GM12892 (cell line): Measurements from ENCODE around the gene VMP1.

ENCODE experiments used
- POLR2A ChIP-seq: IDR thresholded peaks from 2 replicates; pipeline ENCODE4 v1.6.1; 2011; ENCODE audit warnings: low read depth, low read length, control low read depth
- POLR2AphosphoS5 ChIP-seq: IDR thresholded peaks from 2 replicates; pipeline ENCODE4 v1.6.1; 2011; ENCODE audit warnings: low read depth, low read length, control low read depth
- TAF1 ChIP-seq: IDR thresholded peaks from 2 replicates; pipeline ENCODE4 v1.6.1; 2011; ENCODE audit warnings: low read depth, mild to moderate bottlenecking, control low read depth, low read length, borderline replicate concordance

DNA sequence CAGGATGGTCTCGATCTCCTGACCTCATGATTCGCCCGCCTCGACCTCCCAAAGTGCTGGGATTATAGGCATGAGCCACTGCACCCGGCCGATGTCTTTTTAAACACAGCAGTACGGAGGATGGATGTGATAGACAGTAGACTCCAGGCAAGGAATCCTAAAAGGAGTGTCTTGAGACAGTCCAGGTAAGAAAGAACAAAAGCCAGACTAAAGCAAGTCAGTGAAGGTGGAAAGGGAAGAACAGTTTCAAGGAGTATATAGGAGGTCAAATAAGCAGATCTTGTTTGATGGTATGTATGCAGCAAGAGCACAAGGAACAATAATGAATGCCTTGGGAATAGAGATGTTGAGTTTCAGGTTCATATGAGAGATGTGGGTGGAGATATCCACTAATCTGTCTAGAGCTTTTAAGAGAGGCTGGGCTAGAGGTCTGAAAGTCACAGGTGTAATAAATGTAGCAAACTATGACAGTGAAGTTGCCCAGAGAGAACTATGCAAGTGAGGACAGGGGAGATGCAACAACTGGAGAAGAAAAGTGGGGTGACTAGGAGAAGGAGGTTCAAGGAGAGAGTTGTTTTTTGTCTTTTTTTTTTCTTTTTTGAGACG lies 180.8 kb downstream of the VMP1 start:
- TF ChIP-seq POLR2AphosphoS5 (no peak), TAF1 (no peak), POLR2A (no peak)
